ENCODE measurements around the gene RCE1. TPM values are rescaled to one million over a fixed set of nuclear protein-coding genes. Genes with fewer than 3 reads are reported as not detected.

RCE1 gene
- total and polyA plus RNA-seq, 10 donors, result 10.0 to 27.9 (median 17.7) TPM

DNA sequence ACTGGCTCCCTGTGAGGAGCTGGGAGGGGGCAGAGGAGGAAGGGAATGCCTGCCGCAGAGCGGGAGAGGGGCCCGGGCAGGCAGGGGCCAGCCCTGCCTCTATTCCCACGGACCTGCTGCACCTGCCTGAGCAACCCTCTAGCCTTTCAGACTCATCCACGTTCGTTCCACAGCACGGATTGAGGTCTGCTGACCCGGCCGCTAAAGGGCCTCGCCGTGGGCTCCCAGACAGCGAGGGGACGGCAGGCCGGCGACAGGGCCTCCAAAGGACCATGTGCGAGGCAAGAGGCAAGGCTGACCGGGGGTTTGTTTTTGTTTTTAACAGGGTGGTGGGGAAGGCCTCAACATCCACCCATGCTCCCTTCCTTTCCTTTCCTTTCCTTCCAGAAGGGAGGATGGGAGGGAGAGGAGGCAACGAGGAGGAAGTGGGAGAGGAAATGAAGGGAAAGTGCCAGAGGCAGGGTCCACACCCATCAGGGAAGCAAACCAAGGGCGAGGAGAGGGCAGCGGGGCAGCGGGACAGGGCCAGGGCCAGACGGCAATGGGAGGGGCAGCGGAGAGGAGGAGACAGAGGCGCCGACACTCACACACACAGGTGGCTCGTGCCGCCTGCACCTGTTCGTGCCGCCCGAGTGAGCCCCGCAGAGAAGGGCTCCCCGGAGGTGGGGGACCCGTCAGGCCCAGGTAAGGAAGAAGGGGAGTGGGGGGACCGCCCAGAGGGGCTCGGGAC is 21.1 kb downstream of the RCE1 start:
- Histone ChIP-seq H3K9me3 (no peaks in the 10 kb centered on the region), H3K36me3 (peaks cover 0 to 8% (median 0%) of the 10 kb centered on the region in 6 donors), H3K4me3 (no peak overlapping the region), H3K27me3 (replicated peaks in 1 of 7) (no peaks in the 10 kb centered on the region), H3K27ac (peak overlapping the region in 4 of 8 donors; percentile 28 to 51 (median 46)), H3K4me1 (peaks cover 0 to 39% (median 23%) of the 10 kb centered on the region in 6 donors)
- WGBS, 5 donors, result 66 to 86% (median 72%) methylated on average over 35 of the region's 35 CpGs
- intact Hi-C loops (cut with DNase I; ENCODE audit: low total_unique reads), result no loop called here
- peak; percentile 15 to 55 (median 30) for TF ChIP-seq POLR2AphosphoS5 (IDR thresholded peaks at IDR 0.05)
- TF ChIP-seq, protein P1, sequence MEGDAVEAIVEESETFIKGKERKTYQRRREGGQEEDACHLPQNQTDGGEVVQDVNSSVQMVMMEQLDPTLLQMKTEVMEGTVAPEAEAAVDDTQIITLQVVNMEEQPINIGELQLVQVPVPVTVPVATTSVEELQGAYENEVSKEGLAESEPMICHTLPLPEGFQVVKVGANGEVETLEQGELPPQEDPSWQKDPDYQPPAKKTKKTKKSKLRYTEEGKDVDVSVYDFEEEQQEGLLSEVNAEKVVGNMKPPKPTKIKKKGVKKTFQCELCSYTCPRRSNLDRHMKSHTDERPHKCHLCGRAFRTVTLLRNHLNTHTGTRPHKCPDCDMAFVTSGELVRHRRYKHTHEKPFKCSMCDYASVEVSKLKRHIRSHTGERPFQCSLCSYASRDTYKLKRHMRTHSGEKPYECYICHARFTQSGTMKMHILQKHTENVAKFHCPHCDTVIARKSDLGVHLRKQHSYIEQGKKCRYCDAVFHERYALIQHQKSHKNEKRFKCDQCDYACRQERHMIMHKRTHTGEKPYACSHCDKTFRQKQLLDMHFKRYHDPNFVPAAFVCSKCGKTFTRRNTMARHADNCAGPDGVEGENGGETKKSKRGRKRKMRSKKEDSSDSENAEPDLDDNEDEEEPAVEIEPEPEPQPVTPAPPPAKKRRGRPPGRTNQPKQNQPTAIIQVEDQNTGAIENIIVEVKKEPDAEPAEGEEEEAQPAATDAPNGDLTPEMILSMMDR (IDR thresholded peaks at IDR 0.05 in 8 of 11, conservative IDR thresholded peaks at IDR 0.05 in 3 of 11), result no peak
- DNase-seq, result no peak

DNA sequence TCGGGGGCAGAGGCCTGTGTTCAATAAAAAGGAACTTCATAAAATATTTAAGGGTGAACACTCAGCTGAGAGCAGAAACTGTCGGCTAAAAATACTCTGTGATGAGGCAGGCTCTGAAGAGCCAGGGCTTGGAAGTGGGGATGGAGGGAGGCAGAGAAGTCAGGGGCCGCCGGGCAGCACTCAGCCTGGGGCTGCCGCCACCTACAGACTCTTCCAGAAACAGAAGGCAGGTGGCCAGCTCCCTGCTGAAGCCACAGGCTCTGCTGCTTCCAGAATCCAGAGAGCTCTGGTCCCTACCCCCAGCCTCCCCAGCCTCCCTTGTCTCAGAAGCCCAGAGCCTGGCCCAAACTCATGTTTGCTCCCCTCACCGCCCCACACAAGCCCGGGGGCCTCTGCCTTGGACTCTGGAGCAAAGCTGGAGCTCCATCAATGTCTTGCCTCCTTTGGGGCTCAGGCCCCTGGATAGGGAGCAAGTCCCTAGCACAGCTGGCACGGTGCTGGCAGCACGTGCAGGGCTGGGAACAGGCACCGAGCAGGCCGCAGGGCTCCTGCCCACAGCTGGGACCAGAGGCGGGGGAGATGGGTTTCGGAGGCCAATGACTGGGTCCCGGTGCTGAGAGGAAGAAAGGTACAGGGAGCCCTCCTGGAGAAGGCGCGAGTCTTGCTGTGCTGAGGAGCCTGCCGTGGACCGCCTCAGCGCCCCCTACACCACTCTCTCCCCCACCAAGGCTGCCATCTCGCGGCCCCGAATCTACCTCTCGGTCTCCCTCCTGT is 21.9 kb downstream of the RCE1 start:
- DNase-seq, result no peak
- intact Hi-C loops (cut with DNase I; ENCODE audit: low total_unique reads), result no loop called here
- H3K27me3 ChIP-seq (replicated peaks in 1 of 7), result no peaks in the 10 kb centered on the region
- no peaks in the 10 kb centered on the region for H3K9me3 ChIP-seq
- H3K36me3 ChIP-seq, result peaks cover 0 to under 1% (median 0%) of the 10 kb centered on the region in 6 donors
- no peak overlapping the region for H3K4me3 ChIP-seq
- H3K4me1 ChIP-seq, result peaks cover 0 to 31% (median 19%) of the 10 kb centered on the region in 6 donors
- TF ChIP-seq POLR2AphosphoS5 (IDR thresholded peaks at IDR 0.05) (no peak), POLR2A (IDR thresholded peaks at IDR 0.05) (no peak)
- TF ChIP-seq, protein P1 (IDR thresholded peaks at IDR 0.05 in 8 of 11, conservative IDR thresholded peaks at IDR 0.05 in 3 of 11), result no peak
- peak overlapping the region in 3 of 8 donors; percentile 28 to 48 (median 44) for H3K27ac ChIP-seq
- 86 to 90% (median 89%) methylated on average over 12 to 23 of the region's 23 CpGs for WGBS, 5 donors

DNA sequence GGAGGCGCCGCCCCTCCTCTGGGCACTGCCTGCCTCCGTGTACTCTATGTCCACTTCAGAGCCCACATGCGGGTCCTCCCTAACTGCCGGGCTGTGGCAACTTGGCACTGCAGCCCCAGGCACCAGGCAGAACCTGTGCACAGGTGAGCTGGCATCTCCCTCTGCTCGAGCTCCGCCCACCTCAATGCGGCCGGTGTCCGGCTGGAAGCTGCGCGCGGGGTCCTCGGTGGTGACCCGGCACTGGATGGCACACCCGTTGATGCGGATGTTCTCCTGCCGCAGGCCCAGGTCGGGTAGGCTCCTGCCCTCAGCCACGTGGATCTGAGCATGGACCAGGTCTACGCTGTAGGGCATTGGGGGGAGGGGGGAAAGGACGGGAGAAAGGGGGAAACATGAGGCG is 22.8 kb downstream of the RCE1 start:
- intact Hi-C loops (cut with DNase I; ENCODE audit: low total_unique reads), result no loop called here
- Histone ChIP-seq H3K36me3 (peaks cover 0 to 10% (median 0%) of the 10 kb centered on the region in 6 donors), H3K27ac (no peak overlapping the region), H3K4me1 (peaks cover 0 to 26% (median 15%) of the 10 kb centered on the region in 6 donors), H3K9me3 (no peaks in the 10 kb centered on the region), H3K4me3 (no peak overlapping the region), H3K27me3 (replicated peaks in 1 of 7) (no peaks in the 10 kb centered on the region)
- TF ChIP-seq POLR2A (IDR thresholded peaks at IDR 0.05) (no peak), POLR2AphosphoS5 (IDR thresholded peaks at IDR 0.05) (no peak)
- TF ChIP-seq, protein P1 (IDR thresholded peaks at IDR 0.05 in 8 of 11, conservative IDR thresholded peaks at IDR 0.05 in 3 of 11), result no peak
- WGBS, 5 donors, result 93 to 94% (median 94%) methylated on average over 6 to 23 of the region's 23 CpGs
- DNase-seq, result no peak

DNA sequence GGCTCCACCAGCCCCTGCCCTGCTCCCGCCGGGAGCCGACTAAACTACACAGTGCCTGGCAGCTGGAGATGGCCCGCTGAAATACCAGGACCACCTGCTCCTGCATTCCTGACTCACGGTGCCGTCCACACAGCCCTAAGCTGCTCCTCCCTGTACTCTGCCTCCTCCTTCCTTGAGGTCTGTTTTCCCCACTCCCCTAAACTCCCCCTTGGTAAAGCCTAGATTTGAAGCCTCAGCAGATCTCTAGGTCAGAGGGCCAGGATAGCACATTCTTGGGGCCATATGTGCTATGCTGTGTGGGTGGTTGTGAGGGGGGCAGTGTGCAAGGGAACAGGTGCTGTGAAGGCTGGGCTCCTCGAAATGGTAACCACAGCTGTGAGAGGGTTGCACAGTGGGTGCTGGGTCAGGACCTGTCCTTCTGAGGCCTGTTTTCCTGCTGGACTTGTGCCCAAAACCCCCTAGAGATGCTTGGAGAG is 23.3 kb downstream of the RCE1 start:
- H3K4me3 ChIP-seq, result no peak overlapping the region
- WGBS, 5 donors, result 84 to 95% (median 90%) methylated on average over 6 to 7 of the region's 7 CpGs
- intact Hi-C loops (cut with DNase I; ENCODE audit: low total_unique reads), result no loop called here
- H3K9me3 ChIP-seq, result no peaks in the 10 kb centered on the region
- no peak for DNase-seq
- no peak overlapping the region for H3K27ac ChIP-seq
- no peaks in the 10 kb centered on the region for H3K27me3 ChIP-seq (replicated peaks in 1 of 7)
- H3K36me3 ChIP-seq, result peaks cover 0 to 15% (median 0%) of the 10 kb centered on the region in 6 donors
- peaks cover 0 to 26% (median 15%) of the 10 kb centered on the region in 6 donors for H3K4me1 ChIP-seq
- TF ChIP-seq POLR2AphosphoS5 (IDR thresholded peaks at IDR 0.05) (no peak), POLR2A (IDR thresholded peaks at IDR 0.05) (no peak)
- TF ChIP-seq, protein P1 (IDR thresholded peaks at IDR 0.05 in 8 of 11, conservative IDR thresholded peaks at IDR 0.05 in 3 of 11), result no peak

All from spleen (tissue), 11 donors.